H9 (cell line): ENCODE measurements around the gene PRG2. TPM values are rescaled to one million over a fixed set of nuclear protein-coding genes. Genes with fewer than 3 reads are reported as not detected.

Experiments
- DNase-seq: peaks from one replicate; pipeline ENCODE4 v3.0.0-alpha.2; 2017
- H2AFZ ChIP-seq: one replicate; pipeline ENCODE4 v1.6.1; 2013; ENCODE audit warnings: mild to moderate bottlenecking, low read length, control low read depth, moderate library complexity
- H2AK5ac ChIP-seq: 2 replicates; pipeline ENCODE4 v1.6.1; 2013; ENCODE audit warnings: low read length, control low read depth, mixed read lengths; ENCODE audit not compliant: insufficient read length
- H2BK120ac ChIP-seq: one replicate; pipeline ENCODE4 v1.6.1; 2013; ENCODE audit warnings: low read depth, mild to moderate bottlenecking, low read length, control low read depth, inconsistent platforms; ENCODE audit not compliant: poor library complexity, severe bottlenecking
- H2BK12ac ChIP-seq: 2 replicates; pipeline ENCODE4 v1.6.1; 2013; ENCODE audit warnings: low read length, control low read depth, mixed read lengths, low read depth; ENCODE audit not compliant: insufficient read length
- H2BK15ac ChIP-seq: 2 replicates; pipeline ENCODE4 v1.6.1; 2013; ENCODE audit warnings: low read depth, low read length, control low read depth
- H2BK20ac ChIP-seq: one replicate; pipeline ENCODE4 v1.6.1; 2013; ENCODE audit warnings: low read depth, mild to moderate bottlenecking, low read length, control low read depth, inconsistent platforms; ENCODE audit not compliant: poor library complexity, severe bottlenecking
- H2BK5ac ChIP-seq: 2 replicates; pipeline ENCODE4 v1.6.1; 2013; ENCODE audit warnings: low read length, control low read depth, mixed read lengths; ENCODE audit not compliant: insufficient read length
- H3K14ac ChIP-seq: 2 replicates; pipeline ENCODE4 v1.6.1; 2013; ENCODE audit warnings: low read length, control low read depth; ENCODE audit not compliant: insufficient read depth
- H3K18ac ChIP-seq: 2 replicates; pipeline ENCODE4 v1.6.1; 2013; ENCODE audit warnings: low read depth, mild to moderate bottlenecking, mixed read lengths, low read length, control low read depth; ENCODE audit not compliant: insufficient read length
- H3K23ac ChIP-seq: 2 replicates; pipeline ENCODE4 v1.6.1; 2013; ENCODE audit warnings: low read length, control low read depth, mixed read lengths, low read depth; ENCODE audit not compliant: insufficient read length
- H3K23me2 ChIP-seq: 2 replicates; pipeline ENCODE4 v1.6.1; 2013; ENCODE audit warnings: low read depth, mild to moderate bottlenecking, mixed read lengths, low read length, control low read depth; ENCODE audit not compliant: insufficient read length, poor library complexity, severe bottlenecking
- H3K27ac ChIP-seq: 2 replicates; pipeline ENCODE4 v1.5.1; 2013; ENCODE audit warnings: low read length, control low read depth, mixed read lengths, low read depth; ENCODE audit not compliant: insufficient read length
- H3K27me3 ChIP-seq: 2 replicates; pipeline ENCODE4 v1.6.1; 2013; ENCODE audit warnings: low read length, control low read depth, inconsistent platforms; ENCODE audit not compliant: insufficient read depth
- H3K4ac ChIP-seq: 2 replicates; pipeline ENCODE4 v1.6.1; 2013; ENCODE audit warnings: low read depth, mild to moderate bottlenecking, control low read depth, inconsistent platforms, low read length, moderate library complexity
- H3K4me1 ChIP-seq: 2 replicates; pipeline ENCODE4 v1.6.1; 2013; ENCODE audit warnings: low read length, control low read depth, inconsistent platforms; ENCODE audit not compliant: insufficient read depth
- H3K4me2 ChIP-seq: 2 replicates; pipeline ENCODE4 v1.6.1; 2013; ENCODE audit warnings: low read length, control low read depth, mixed read lengths; ENCODE audit not compliant: insufficient read length, insufficient read depth
- H3K56ac ChIP-seq: 2 replicates; pipeline ENCODE4 v1.6.1; 2013; ENCODE audit warnings: low read depth, mild to moderate bottlenecking, mixed read lengths, low read length, control low read depth; ENCODE audit not compliant: insufficient read length
- H3K79me1 ChIP-seq: 2 replicates; pipeline ENCODE4 v1.6.1; 2013; ENCODE audit warnings: low read depth, mild to moderate bottlenecking, moderate library complexity, low read length, control low read depth, inconsistent platforms; ENCODE audit not compliant: insufficient read depth, poor library complexity, severe bottlenecking
- H3K79me2 ChIP-seq: 2 replicates; pipeline ENCODE4 v1.6.1; 2013; ENCODE audit warnings: low read length, control low read depth, inconsistent platforms; ENCODE audit not compliant: insufficient read depth
- H3K9ac ChIP-seq: 2 replicates; pipeline ENCODE4 v1.6.1; 2013; ENCODE audit warnings: low read length, control low read depth, mixed read lengths; ENCODE audit not compliant: insufficient read length; ENCODE audit errors: extremely low read depth
- H3K9me3 ChIP-seq: one replicate; pipeline ENCODE4 v1.6.1; 2013; ENCODE audit warnings: low read depth, low read length, inconsistent platforms; ENCODE audit not compliant: control insufficient read depth
- H3T11ph ChIP-seq: one replicate; pipeline ENCODE4 v1.6.1; 2013; ENCODE audit warnings: mild to moderate bottlenecking, low read length, control low read depth, inconsistent platforms
- H4K20me1 ChIP-seq: one replicate; pipeline ENCODE4 v1.6.1; 2013; ENCODE audit not compliant: control insufficient read depth, insufficient read length, insufficient read depth
- H4K5ac ChIP-seq: 2 replicates; pipeline ENCODE4 v1.6.1; 2013; ENCODE audit warnings: low read depth, mild to moderate bottlenecking, mixed read lengths, low read length, control low read depth; ENCODE audit not compliant: insufficient read length
- H4K8ac ChIP-seq: replicated peaks from 2 replicates; pipeline ENCODE4 v1.6.1; 2013; ENCODE audit warnings: low read length, control low read depth, mixed read lengths, low read depth; ENCODE audit not compliant: insufficient read length
- H4K91ac ChIP-seq: 2 replicates; pipeline ENCODE4 v1.6.1; 2013; ENCODE audit warnings: low read depth, mild to moderate bottlenecking, moderate library complexity, mixed read lengths, low read length, control low read depth; ENCODE audit not compliant: insufficient read length
- H3K27ac Mint-ChIP-seq, 3 experiments: 2 replicates in 2 of 3; 3 replicates in 1 of 3; pipeline ENCODE4 v1.8.0; 2020 to 2021; ENCODE audit warnings: mixed read lengths in 3 of 3, mild to moderate bottlenecking in 1 of 3, moderate library complexity in 1 of 3
- H3K27me3 Mint-ChIP-seq: 2 replicates; pipeline ENCODE4 v1.8.0; 2021; ENCODE audit warnings: low read depth, mild to moderate bottlenecking, moderate library complexity, mixed read lengths
- H3K36me3 Mint-ChIP-seq, 3 experiments: 2 replicates in 2 of 3; 3 replicates in 1 of 3; pipeline ENCODE4 v1.8.0; 2020 to 2021; ENCODE audit warnings: low read depth in 3 of 3, mixed read lengths in 3 of 3; ENCODE audit not compliant: insufficient read depth in 1 of 3
- H3K4me1 Mint-ChIP-seq, 2 experiments: 2 replicates each; pipeline ENCODE4 v1.8.0; 2020; ENCODE audit warnings: mixed read lengths in 2 of 2
- H3K4me3 Mint-ChIP-seq, 2 experiments: 2 replicates in 1 of 2; 3 replicates in 1 of 2; pipeline ENCODE4 v1.8.0; 2020 to 2021; ENCODE audit warnings: mild to moderate bottlenecking in 2 of 2, mixed read lengths in 2 of 2, moderate library complexity in 1 of 2
- H3K9me3 Mint-ChIP-seq, 2 experiments: 2 replicates in 1 of 2; 3 replicates in 1 of 2; pipeline ENCODE4 v1.8.0; 2020; ENCODE audit warnings: mild to moderate bottlenecking in 2 of 2, mixed read lengths in 2 of 2, moderate library complexity in 1 of 2
- WGBS: extraction: QIAGEN DNeasy Blood & Tissue Kit; methylation state at CpG from one replicate; pipeline ENCODE4 v1.1.7; 2013; ENCODE audit warnings: missing lambda C conversion rate, low lambda C conversion rate, mixed read lengths; ENCODE audit not compliant: insufficient read length; ENCODE audit errors: extremely low coverage; 5-methylcytosine and 5-hydroxymethylcytosine counted together
- total RNA-seq: library from RNA; stranded (reverse); gene quantifications from 2 replicates; pipeline ENCODE4 v1.2.1, GENCODE V29; 2021
- TF ChIP-seq, protein P1 (sequence below): fragments of 200-600 bp; sonication (generic); conservative IDR thresholded peaks from 3 replicates; pipeline ENCODE4 v1.8.0; 2021; ENCODE audit warnings: antibody characterized with exemption, mild to moderate bottlenecking

PRG2 gene
- total RNA-seq, 1 experiment from 2014 or later = not detected

DNA sequence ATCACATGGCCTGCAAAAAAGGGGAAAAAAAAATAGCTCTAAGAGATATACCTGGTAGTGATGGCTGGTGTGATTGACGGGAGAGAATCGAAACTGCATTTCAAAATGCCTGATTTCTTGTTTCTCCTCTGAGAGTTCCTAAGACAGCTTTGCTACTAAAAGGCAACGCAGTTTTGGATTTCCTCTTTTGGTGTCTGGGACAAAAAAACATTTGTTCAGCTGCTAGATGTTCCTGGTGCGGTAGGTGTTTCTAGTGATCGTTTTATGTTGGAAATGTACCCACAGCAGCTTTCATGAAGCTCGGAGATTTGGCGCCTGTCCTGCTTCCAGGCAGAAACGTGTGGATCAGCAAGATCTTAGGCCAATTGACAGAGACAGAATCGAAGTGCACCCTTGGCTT lies 34.2 kb downstream of the PRG2 start:
- no peak overlapping the region for H4K91ac ChIP-seq
- H3K79me2 ChIP-seq = no peaks in the 10 kb centered on the region
- H3T11ph ChIP-seq = no peak overlapping the region
- H3K4me1 ChIP-seq = no peaks in the 10 kb centered on the region
- Mint-ChIP-seq H3K27me3 (peaks cover 12% of the 10 kb centered on the region), H3K27ac (no peak overlapping the region), H3K4me1 (peaks cover 30 to 36% of the 10 kb centered on the region in 2 experiments), H3K4me3 (no peak overlapping the region), H3K36me3 (peaks cover 0 to 3% (median 0%) of the 10 kb centered on the region in 3 experiments; a peak in 1 of 7 replicates), H3K9me3 (peaks cover 3 to 4% of the 10 kb centered on the region in 2 experiments; a peak in 4 of 5 replicates)
- DNase-seq = no peak
- H3K9ac ChIP-seq = no peak overlapping the region
- TF ChIP-seq, protein P1, sequence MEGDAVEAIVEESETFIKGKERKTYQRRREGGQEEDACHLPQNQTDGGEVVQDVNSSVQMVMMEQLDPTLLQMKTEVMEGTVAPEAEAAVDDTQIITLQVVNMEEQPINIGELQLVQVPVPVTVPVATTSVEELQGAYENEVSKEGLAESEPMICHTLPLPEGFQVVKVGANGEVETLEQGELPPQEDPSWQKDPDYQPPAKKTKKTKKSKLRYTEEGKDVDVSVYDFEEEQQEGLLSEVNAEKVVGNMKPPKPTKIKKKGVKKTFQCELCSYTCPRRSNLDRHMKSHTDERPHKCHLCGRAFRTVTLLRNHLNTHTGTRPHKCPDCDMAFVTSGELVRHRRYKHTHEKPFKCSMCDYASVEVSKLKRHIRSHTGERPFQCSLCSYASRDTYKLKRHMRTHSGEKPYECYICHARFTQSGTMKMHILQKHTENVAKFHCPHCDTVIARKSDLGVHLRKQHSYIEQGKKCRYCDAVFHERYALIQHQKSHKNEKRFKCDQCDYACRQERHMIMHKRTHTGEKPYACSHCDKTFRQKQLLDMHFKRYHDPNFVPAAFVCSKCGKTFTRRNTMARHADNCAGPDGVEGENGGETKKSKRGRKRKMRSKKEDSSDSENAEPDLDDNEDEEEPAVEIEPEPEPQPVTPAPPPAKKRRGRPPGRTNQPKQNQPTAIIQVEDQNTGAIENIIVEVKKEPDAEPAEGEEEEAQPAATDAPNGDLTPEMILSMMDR = no peak
- no peaks in the 10 kb centered on the region for H3K23me2 ChIP-seq
- H2AFZ ChIP-seq = no peak overlapping the region
- no peak overlapping the region for H3K14ac ChIP-seq
- no peak overlapping the region for H4K8ac ChIP-seq
- no peaks in the 10 kb centered on the region for H4K20me1 ChIP-seq
- no peak overlapping the region for H2BK15ac ChIP-seq
- no peak overlapping the region for H3K56ac ChIP-seq
- no peak overlapping the region for H2BK120ac ChIP-seq
- no peak overlapping the region for H3K18ac ChIP-seq
- no peak overlapping the region for H3K27ac ChIP-seq
- H2BK12ac ChIP-seq = no peak overlapping the region
- no peak overlapping the region for H3K4me2 ChIP-seq
- H3K27me3 ChIP-seq = no peaks in the 10 kb centered on the region
- no peaks in the 10 kb centered on the region for H3K79me1 ChIP-seq
- H3K4ac ChIP-seq = no peak overlapping the region
- H4K5ac ChIP-seq = no peak overlapping the region
- no peak overlapping the region for H2BK20ac ChIP-seq
- no peak overlapping the region for H3K23ac ChIP-seq
- H3K9me3 ChIP-seq = no peaks in the 10 kb centered on the region
- no CpG with 5 or more reads among the region's 9 CpGs for WGBS
- H2AK5ac ChIP-seq = no peak overlapping the region
- no peak overlapping the region for H2BK5ac ChIP-seq
